HepG2 (cell line): ENCODE measurements around the gene FGF19.

Experiments
- CHD4 ChIP-seq: fragments of 200-600 bp; sonication (generic); IDR thresholded peaks from 2 replicates; pipeline ENCODE4 v1.7.0; 2017; ENCODE audit warnings: mild to moderate bottlenecking, low read length, borderline replicate concordance
- MAX ChIP-seq: IDR thresholded peaks from 2 replicates; pipeline ENCODE4 v1.6.1; 2012; ENCODE audit warnings: inconsistent platforms
- MYPOP ChIP-seq: sonication (generic); formaldehyde crosslinking; IDR thresholded peaks from 2 replicates; pipeline ENCODE4 v1.8.1; 2023; ENCODE audit warnings: mild to moderate bottlenecking, moderate library complexity, missing genetic modification reagents
- PREB ChIP-seq: sonication (generic); formaldehyde crosslinking; IDR thresholded peaks from 2 replicates; pipeline ENCODE4 v1.4.0; 2020; ENCODE audit warnings: missing genetic modification reagents
- ZBTB46 ChIP-seq: sonication (generic); formaldehyde crosslinking; IDR thresholded peaks from 2 replicates; pipeline ENCODE4 v1.4.0; 2020; ENCODE audit warnings: mild to moderate bottlenecking, missing genetic modification reagents, borderline replicate concordance

GRCh38 chr11:69718912-69719311 is 15.1 kb upstream of the FGF19 start:
- TF ChIP-seq ZBTB46 (CRISPR knock-in tag) (no peak), MAX (no peak), MYPOP (CRISPR knock-in tag) (no peak), PREB (no peak), CHD4 (no peak)
